ENCODE measurements around the gene WDR90.

- no peak for TF ChIP-seq CTCF (IDR thresholded peaks at IDR 0.05; ENCODE audit: insufficient read depth, low read depth, low read length)
- no peak for TF ChIP-seq EZH2 (IDR thresholded peaks at IDR 0.05; ENCODE audit: insufficient read depth, low read length)
Observed at GRCh38 chr16:629833-630248, 19.3 kb upstream of the WDR90 start.
